ENCODE data around the gene MEI1. TPM values are rescaled to one million over a fixed set of nuclear protein-coding genes. Genes with fewer than 3 reads are reported as not detected.

MEI1 gene
- total and polyA plus RNA-seq, 9 of the 15 experiments (the other 6 are each of a cell fraction or from before 2014, with no cell fraction given), result 0.08 to 0.68 (median 0.18) TPM; not detected in 2

DNA sequence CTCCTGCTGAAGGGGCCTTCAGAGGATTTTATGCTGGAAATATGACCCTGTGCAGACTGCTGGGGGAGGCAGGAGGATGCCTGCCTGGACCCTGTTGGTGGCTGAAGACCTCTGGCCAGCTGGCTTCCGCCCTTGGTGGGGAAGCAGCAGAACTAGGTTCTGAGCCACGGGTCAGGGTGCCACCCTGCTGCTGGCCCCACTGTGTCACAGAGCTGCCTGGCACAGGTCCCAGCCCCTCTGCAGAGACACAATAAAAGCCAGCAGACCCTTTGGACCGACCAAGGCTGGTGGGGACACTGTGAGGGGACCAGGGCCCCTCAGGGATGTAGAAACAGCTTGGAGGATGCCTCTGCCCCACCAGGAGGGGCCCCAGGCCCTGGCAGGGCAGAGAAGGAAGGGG lies 126.7 kb downstream of the MEI1 start:
- intact Hi-C loops (cut with micrococcal nuclease) (no loop called here), in situ Hi-C loops (cut with MboI) (no loop called here)
- DNase-seq (ENCODE audit: extremely low read depth in 1 of 4, low spot score in 3 of 4) (no peak), FAIRE-seq (no peak), ATAC-seq (no peak)
- Histone ChIP-seq H3K9me3 (replicated peaks; ENCODE audit: control insufficient read depth, insufficient read depth, low read depth, low read length) (no peaks in the 10 kb centered on the region), H3K36me3 (ENCODE audit: control insufficient read depth, insufficient read depth, low read length) (peaks cover 25% of the 10 kb centered on the region; the same call in 2 of the 3 replicates), H3K4me1 (replicated peaks in 1 of 2; ENCODE audit: control insufficient read depth in 2 of 2, insufficient read depth in 2 of 2, low read length in 2 of 2) (peaks cover 14 to 20% of the 10 kb centered on the region in 2 experiments; a peak in 4 of 5 replicates), H3K9me1 (ENCODE audit: control insufficient read depth, insufficient read depth, low read length) (no peaks in the 10 kb centered on the region), H3K4me3 (no peak overlapping the region), H2AFZ (ENCODE audit: low read depth, low read length) (no peak overlapping the region), H3K79me2 (ENCODE audit: control insufficient read depth, insufficient read depth, low read length) (no peaks in the 10 kb centered on the region), H3K27me3 (ENCODE audit: control insufficient read depth in 2 of 2, insufficient read depth in 2 of 2, low read length in 2 of 2) (no peaks in the 10 kb centered on the region), H3K9ac (ENCODE audit: insufficient read depth in 1 of 2, low read depth in 2 of 2, low read length in 2 of 2) (peak overlapping the region in 1 of 2 experiments; percentile 35; a peak in 2 of 4 replicates), H3K4me2 (ENCODE audit: insufficient read depth, low read length) (no peak overlapping the region), H4K20me1 (replicated peaks; ENCODE audit: control insufficient read depth, insufficient read depth, low read length) (no peaks in the 10 kb centered on the region), H3K27ac (ENCODE audit: extremely low read depth, low read depth, low read length) (no peak overlapping the region; the same call in 2 of the 3 replicates)
- no TSS peak for BruUV-seq (replicated peaks)
- 56% methylated on average over 1 of the region's 3 CpGs for WGBS (ENCODE audit: insufficient coverage, low coverage, missing lambda C conversion rate)
- ChIA-PET CTCF (ENCODE audit: low intra/inter-chr PET ratio) (no interaction called here), POLR2A (interaction anchor here (0.6 to 0.8 kb wide), 2 partner anchors 86 to 1013 kb away, joined by 3 to 4 read pairs; no protein-coding TSS in a partner anchor)
- TF ChIP-seq ZBTB17 (CRISPR knock-in tag; IDR thresholded peaks at IDR 0.05) (no peak), SMARCC2 (IDR thresholded peaks at IDR 0.05; ENCODE audit: low read depth) (no peak), ARID1B (IDR thresholded peaks at IDR 0.05) (no peak), CEBPB (tag; IDR thresholded peaks at IDR 0.05) (no peak), ZBTB8A (IDR thresholded peaks at IDR 0.05; ENCODE audit: partially characterized antibody) (no peak), ZNF766 (CRISPR knock-in tag; conservative IDR thresholded peaks at IDR 0.05) (no peak), RFX5 (IDR thresholded peaks at IDR 0.05; ENCODE audit: low read depth, low read length) (no peak), MAZ (CRISPR knock-in tag; conservative IDR thresholded peaks at IDR 0.05 in 1 of 2, IDR thresholded peaks at IDR 0.05 in 1 of 2) (no peak), ZFP1 (CRISPR knock-in tag; IDR thresholded peaks at IDR 0.05) (no peak)
- TF ChIP-seq, protein P1, sequence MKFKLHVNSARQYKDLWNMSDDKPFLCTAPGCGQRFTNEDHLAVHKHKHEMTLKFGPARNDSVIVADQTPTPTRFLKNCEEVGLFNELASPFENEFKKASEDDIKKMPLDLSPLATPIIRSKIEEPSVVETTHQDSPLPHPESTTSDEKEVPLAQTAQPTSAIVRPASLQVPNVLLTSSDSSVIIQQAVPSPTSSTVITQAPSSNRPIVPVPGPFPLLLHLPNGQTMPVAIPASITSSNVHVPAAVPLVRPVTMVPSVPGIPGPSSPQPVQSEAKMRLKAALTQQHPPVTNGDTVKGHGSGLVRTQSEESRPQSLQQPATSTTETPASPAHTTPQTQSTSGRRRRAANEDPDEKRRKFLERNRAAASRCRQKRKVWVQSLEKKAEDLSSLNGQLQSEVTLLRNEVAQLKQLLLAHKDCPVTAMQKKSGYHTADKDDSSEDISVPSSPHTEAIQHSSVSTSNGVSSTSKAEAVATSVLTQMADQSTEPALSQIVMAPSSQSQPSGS (CRISPR knock-in tag; IDR thresholded peaks at IDR 0.05), result no peak
- TF ChIP-seq, protein P2, sequence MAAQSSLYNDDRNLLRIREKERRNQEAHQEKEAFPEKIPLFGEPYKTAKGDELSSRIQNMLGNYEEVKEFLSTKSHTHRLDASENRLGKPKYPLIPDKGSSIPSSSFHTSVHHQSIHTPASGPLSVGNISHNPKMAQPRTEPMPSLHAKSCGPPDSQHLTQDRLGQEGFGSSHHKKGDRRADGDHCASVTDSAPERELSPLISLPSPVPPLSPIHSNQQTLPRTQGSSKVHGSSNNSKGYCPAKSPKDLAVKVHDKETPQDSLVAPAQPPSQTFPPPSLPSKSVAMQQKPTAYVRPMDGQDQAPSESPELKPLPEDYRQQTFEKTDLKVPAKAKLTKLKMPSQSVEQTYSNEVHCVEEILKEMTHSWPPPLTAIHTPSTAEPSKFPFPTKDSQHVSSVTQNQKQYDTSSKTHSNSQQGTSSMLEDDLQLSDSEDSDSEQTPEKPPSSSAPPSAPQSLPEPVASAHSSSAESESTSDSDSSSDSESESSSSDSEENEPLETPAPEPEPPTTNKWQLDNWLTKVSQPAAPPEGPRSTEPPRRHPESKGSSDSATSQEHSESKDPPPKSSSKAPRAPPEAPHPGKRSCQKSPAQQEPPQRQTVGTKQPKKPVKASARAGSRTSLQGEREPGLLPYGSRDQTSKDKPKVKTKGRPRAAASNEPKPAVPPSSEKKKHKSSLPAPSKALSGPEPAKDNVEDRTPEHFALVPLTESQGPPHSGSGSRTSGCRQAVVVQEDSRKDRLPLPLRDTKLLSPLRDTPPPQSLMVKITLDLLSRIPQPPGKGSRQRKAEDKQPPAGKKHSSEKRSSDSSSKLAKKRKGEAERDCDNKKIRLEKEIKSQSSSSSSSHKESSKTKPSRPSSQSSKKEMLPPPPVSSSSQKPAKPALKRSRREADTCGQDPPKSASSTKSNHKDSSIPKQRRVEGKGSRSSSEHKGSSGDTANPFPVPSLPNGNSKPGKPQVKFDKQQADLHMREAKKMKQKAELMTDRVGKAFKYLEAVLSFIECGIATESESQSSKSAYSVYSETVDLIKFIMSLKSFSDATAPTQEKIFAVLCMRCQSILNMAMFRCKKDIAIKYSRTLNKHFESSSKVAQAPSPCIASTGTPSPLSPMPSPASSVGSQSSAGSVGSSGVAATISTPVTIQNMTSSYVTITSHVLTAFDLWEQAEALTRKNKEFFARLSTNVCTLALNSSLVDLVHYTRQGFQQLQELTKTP (IDR thresholded peaks at IDR 0.05; ENCODE audit: low read depth in 1 of 2, partially characterized antibody in 2 of 2), result no peak
- TF ChIP-seq, protein P3, sequence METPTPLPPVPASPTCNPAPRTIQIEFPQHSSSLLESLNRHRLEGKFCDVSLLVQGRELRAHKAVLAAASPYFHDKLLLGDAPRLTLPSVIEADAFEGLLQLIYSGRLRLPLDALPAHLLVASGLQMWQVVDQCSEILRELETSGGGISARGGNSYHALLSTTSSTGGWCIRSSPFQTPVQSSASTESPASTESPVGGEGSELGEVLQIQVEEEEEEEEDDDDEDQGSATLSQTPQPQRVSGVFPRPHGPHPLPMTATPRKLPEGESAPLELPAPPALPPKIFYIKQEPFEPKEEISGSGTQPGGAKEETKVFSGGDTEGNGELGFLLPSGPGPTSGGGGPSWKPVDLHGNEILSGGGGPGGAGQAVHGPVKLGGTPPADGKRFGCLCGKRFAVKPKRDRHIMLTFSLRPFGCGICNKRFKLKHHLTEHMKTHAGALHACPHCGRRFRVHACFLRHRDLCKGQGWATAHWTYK (CRISPR knock-in tag; IDR thresholded peaks at IDR 0.05), result no peak
- TF ChIP-seq, protein P4, sequence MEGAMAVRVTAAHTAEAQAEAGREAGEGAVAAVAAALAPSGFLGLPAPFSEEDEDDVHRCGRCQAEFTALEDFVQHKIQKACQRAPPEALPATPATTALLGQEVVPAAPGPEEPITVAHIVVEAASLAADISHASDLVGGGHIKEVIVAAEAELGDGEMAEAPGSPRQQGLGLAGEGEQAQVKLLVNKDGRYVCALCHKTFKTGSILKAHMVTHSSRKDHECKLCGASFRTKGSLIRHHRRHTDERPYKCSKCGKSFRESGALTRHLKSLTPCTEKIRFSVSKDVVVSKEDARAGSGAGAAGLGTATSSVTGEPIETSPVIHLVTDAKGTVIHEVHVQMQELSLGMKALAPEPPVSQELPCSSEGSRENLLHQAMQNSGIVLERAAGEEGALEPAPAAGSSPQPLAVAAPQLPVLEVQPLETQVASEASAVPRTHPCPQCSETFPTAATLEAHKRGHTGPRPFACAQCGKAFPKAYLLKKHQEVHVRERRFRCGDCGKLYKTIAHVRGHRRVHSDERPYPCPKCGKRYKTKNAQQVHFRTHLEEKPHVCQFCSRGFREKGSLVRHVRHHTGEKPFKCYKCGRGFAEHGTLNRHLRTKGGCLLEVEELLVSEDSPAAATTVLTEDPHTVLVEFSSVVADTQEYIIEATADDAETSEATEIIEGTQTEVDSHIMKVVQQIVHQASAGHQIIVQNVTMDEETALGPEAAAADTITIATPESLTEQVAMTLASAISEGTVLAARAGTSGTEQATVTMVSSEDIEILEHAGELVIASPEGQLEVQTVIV (CRISPR knock-in tag; IDR thresholded peaks at IDR 0.05; ENCODE audit: borderline replicate concordance), result no peak

All from K562 (cell line).